Upper lobe of left lung (tissue), 6 donors: Measurements from ENCODE around the gene SHLD1. TPM values are rescaled to one million over a fixed set of nuclear protein-coding genes. Genes with fewer than 3 reads are reported as not detected.

Experiments
- ATAC-seq, 2 donors: fragments of 200-7000 bp; cut with Tn5 transposase; one replicate each; pipeline ENCODE4 v1.9.1; 2022; ENCODE audit warnings: mild to moderate bottlenecking in 2 of 2, moderate library complexity in 2 of 2; ENCODE audit not compliant: low FRiP score in 2 of 2
- DNase-seq, 2 donors: peaks; one replicate each; pipeline ENCODE4 v3.0.0-alpha.2; 2019 to 2020
- H3K27ac ChIP-seq, 4 donors: fragments of 200-600 bp; sonication (generic); one replicate each; pipeline ENCODE4 v1.5.1; 2016 to 2019
- H3K27me3 ChIP-seq, 4 donors: fragments of 200-600 bp; sonication (generic); one replicate each; pipeline ENCODE4 v1.5.1; 2017 to 2019
- H3K36me3 ChIP-seq, 4 donors: fragments of 200-600 bp; sonication (generic); one replicate each; pipeline ENCODE4 v1.5.1; 2016 to 2019
- H3K4me1 ChIP-seq, 4 donors: fragments of 200-600 bp; sonication (generic); one replicate each; pipeline ENCODE4 v1.5.1; 2018 to 2019
- H3K4me3 ChIP-seq, 4 donors: fragments of 200-600 bp; sonication (generic); one replicate each; pipeline ENCODE4 v1.5.1; 2017 to 2019; ENCODE audit warnings: mild to moderate bottlenecking in 2 of 4, moderate library complexity in 1 of 4
- H3K9me3 ChIP-seq, 4 donors: fragments of 200-600 bp; sonication (generic); one replicate each; pipeline ENCODE4 v1.5.1; 2018 to 2019
- EP300 ChIP-seq, 4 donors: sonication (generic); formaldehyde crosslinking; IDR thresholded peaks; one replicate each; pipeline ENCODE4 v1.5.1; 2017; ENCODE audit warnings: antibody characterized with exemption in 4 of 4, control low read depth in 2 of 4
- POLR2A ChIP-seq, 4 donors: fragments of 450-650 bp; IDR thresholded peaks; one replicate each; pipeline ENCODE4 v1.5.1; 2016 to 2017; ENCODE audit warnings: antibody characterized with exemption in 4 of 4, mild to moderate bottlenecking in 2 of 4
- POLR2AphosphoS5 ChIP-seq, 2 donors: sonication (generic); formaldehyde crosslinking; IDR thresholded peaks; one replicate each; pipeline ENCODE4 v1.5.1; 2017; ENCODE audit warnings: antibody characterized with exemption in 2 of 2
- WGBS, 2 donors: methylation state at CpG; one replicate each; pipeline ENCODE4 v1.1.5; 2017 to 2018; 5-methylcytosine and 5-hydroxymethylcytosine counted together
- total RNA-seq, 6 donors: library from RNA; depleted of rRNA in 4 of 6; stranded (reverse); fragments of >200 nt in 4 of 6; gene quantifications; one replicate each; pipeline versions ENCODE4 v1.1.0 to v1.2.1, GENCODE V29; 2016 to 2021
- TF ChIP-seq, protein P1 (sequence below), 6 experiments: fragments of 450-650 bp in 4 of 6; fragments of 200-600 bp in 2 of 6; sonication (generic) in 2 of 6; IDR thresholded peaks; one replicate each; pipeline ENCODE4 v1.5.1; 2016 to 2019; ENCODE audit warnings: antibody characterized with exemption in 6 of 6
- donor health status: DM: no; HTN: no; CAD: no; lungs with moderate emphysema.
- donor health status: DM: no; HTN: yes; CAD: no; lungs with severe emphysema.

SHLD1 gene
- total RNA-seq, 6 donors from 2014 or later = 3.1 to 5.6 (median 4.5) TPM

DNA sequence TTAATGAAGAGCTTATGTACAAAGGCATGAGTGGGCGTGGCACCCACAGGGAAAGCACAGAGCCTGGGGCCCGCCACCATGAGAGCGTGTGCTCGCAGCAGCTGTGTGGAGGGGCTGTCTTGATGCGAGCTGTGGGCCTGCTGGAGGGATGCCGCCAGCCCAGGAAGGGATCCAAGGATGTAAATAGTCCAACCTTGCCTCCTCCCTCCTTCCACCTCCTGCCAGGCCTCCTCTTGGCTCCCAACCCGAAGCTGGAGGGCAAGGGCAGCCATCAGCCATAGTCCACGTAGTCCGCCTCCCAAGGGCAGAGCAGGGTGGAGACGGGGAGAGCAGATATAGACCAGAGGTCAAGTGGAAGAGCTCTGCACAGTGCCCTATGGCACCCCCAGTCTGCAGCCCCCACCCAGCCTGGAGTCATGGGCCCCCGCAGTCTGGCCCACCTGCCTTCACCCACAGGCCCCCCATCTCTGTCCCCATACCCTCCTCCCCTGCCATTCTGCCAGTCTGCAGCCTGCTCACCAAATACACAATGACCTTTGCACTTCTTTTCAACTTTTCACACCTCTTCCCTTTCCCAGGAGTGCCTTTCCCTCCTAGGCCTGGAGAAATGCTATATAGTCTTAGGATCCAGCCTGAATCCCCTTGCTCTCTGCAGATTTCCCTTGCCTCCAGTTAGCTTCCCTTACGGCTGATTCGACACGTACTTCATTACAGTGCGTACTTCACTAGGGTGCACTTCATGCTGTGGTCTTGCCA, 77.1 kb downstream of the SHLD1 start:
- no peak overlapping the region for H3K27ac ChIP-seq
- no peak overlapping the region for H3K4me3 ChIP-seq
- H3K9me3 ChIP-seq = no peaks in the 10 kb centered on the region
- DNase-seq = peak in 1 of 2 donors; percentile 24
- H3K36me3 ChIP-seq = no peaks in the 10 kb centered on the region
- ATAC-seq = peak in 1 of 2 donors; percentile 24
- WGBS, 2 donors = 93 to 96% methylated on average over 14 to 15 of the region's 15 CpGs
- H3K4me1 ChIP-seq = peaks cover 0 to 5% (median 2%) of the 10 kb centered on the region in 4 donors
- no peaks in the 10 kb centered on the region for H3K27me3 ChIP-seq
- TF ChIP-seq POLR2AphosphoS5 (IDR thresholded peaks at IDR 0.05) (no peak), EP300 (IDR thresholded peaks at IDR 0.05) (no peak), POLR2A (IDR thresholded peaks at IDR 0.05) (no peak)
- TF ChIP-seq, protein P1, sequence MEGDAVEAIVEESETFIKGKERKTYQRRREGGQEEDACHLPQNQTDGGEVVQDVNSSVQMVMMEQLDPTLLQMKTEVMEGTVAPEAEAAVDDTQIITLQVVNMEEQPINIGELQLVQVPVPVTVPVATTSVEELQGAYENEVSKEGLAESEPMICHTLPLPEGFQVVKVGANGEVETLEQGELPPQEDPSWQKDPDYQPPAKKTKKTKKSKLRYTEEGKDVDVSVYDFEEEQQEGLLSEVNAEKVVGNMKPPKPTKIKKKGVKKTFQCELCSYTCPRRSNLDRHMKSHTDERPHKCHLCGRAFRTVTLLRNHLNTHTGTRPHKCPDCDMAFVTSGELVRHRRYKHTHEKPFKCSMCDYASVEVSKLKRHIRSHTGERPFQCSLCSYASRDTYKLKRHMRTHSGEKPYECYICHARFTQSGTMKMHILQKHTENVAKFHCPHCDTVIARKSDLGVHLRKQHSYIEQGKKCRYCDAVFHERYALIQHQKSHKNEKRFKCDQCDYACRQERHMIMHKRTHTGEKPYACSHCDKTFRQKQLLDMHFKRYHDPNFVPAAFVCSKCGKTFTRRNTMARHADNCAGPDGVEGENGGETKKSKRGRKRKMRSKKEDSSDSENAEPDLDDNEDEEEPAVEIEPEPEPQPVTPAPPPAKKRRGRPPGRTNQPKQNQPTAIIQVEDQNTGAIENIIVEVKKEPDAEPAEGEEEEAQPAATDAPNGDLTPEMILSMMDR (IDR thresholded peaks at IDR 0.05) = no peak

DNA sequence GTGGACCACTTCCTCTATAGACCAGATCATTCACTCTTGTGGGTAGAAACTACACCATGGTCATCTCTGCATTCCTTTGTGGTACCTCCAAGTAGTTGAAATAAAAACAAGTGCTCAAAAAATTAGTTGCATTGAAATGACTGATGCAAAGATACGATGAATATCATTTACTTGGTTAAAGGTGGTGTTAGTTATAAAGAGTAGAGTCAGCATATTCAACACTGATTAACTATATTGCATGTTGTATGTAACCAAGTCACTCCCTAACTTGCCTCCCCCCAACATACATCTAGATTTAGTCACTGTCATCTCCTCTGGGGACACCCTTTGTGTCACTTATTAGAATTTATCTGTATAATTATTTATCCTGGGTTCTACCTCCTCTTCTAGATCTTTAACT, 77.7 kb downstream of the SHLD1 start:
- no peaks in the 10 kb centered on the region for H3K36me3 ChIP-seq
- no peak for DNase-seq

DNA sequence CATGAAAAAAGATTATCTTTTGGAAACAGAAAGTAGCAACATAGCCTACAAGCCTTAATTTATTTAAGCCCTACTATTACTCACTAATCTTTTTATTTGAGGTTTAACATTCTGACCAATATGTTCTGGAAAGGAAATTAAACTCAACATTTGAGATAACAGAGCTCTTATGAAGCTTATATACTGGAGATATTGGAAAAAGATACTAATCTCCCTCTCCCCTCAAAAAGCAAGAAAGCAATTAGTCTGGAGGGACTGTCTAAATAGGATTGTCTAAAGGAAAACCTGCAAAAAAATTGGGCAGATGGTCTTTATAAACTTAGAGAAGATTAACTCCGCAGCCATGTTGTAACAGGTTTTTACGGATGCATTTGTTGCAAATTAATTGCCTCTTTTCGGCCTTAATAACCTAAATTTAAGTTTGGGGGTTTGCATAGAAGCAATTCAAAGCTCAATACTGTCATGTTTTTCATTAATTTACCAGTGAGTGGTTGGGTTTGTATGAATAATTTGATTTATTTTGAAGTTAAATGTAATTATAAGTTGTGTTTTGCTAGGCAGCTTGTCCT, 79.1 kb downstream of the SHLD1 start:
- Histone ChIP-seq H3K27ac (no peak overlapping the region), H3K4me1 (no peaks in the 10 kb centered on the region), H3K4me3 (no peak overlapping the region), H3K36me3 (no peaks in the 10 kb centered on the region), H3K27me3 (no peaks in the 10 kb centered on the region), H3K9me3 (no peaks in the 10 kb centered on the region)
- 62 to 80% methylated on average over 3 of the region's 3 CpGs for WGBS, 2 donors
- TF ChIP-seq, protein P1 (IDR thresholded peaks at IDR 0.05) = no peak
- TF ChIP-seq EP300 (IDR thresholded peaks at IDR 0.05) = no peak
- no peak for TF ChIP-seq POLR2A (IDR thresholded peaks at IDR 0.05)
- TF ChIP-seq POLR2AphosphoS5 (IDR thresholded peaks at IDR 0.05) = no peak
- ATAC-seq = no peak
- DNase-seq = no peak

More for the DNA sequence above, 77.7 kb downstream of the SHLD1 start:
- Histone ChIP-seq H3K4me3 (no peak overlapping the region), H3K27ac (no peak overlapping the region), H3K9me3 (no peaks in the 10 kb centered on the region), H3K27me3 (no peaks in the 10 kb centered on the region), H3K4me1 (peaks cover 0 to 4% (median 1%) of the 10 kb centered on the region in 4 donors)
- 97 to 100% methylated on average over 1 of the region's 1 CpG for WGBS, 2 donors
- ATAC-seq = no peak
- TF ChIP-seq EP300 (IDR thresholded peaks at IDR 0.05) (no peak), POLR2AphosphoS5 (IDR thresholded peaks at IDR 0.05) (no peak), POLR2A (IDR thresholded peaks at IDR 0.05) (no peak)
- TF ChIP-seq, protein P1 (IDR thresholded peaks at IDR 0.05) = no peak

DNA sequence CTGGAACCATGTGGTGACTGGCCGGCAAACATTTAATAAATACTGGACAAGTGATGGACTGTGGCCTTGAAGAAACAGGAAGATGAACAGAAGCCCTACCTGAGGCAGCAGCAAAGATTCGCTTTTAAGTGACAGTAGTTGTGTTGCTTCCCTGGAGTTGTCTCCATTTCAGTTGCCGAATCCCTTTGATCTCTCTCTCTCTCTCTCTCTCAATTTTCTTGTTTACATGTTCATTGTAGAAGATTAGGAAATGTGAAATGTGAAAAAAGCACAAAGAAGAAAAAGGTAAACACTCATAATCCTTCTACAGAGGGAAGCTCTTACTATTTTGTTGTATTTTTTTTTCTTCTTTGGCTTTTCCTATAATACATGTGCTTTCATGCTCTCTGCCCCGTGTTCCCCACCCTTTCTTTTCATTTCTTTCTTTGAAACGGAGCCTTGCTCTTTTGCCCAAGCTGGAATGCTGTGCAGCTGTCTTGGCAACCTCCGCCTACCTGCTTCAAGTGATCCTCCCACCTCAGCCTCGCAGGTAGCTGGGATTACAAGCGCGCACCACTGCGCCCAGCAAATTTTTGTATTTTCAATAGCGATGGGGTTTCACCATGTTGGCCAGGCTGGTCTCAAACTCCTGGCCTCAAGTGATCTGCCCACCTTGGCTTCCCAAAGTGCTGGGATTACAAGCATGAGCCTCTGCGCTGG, 81.5 kb downstream of the SHLD1 start:
- H3K4me1 ChIP-seq = peaks cover 7 to 15% (median 11%) of the 10 kb centered on the region in 4 donors
- ATAC-seq (no peak), DNase-seq (no peak)
- no peak overlapping the region for H3K4me3 ChIP-seq
- TF ChIP-seq POLR2A (IDR thresholded peaks at IDR 0.05) (no peak), POLR2AphosphoS5 (IDR thresholded peaks at IDR 0.05) (no peak), EP300 (IDR thresholded peaks at IDR 0.05) (no peak)
- TF ChIP-seq, protein P1 (IDR thresholded peaks at IDR 0.05) = no peak
- 88 to 94% methylated on average over 12 of the region's 12 CpGs for WGBS, 2 donors
- H3K9me3 ChIP-seq = no peaks in the 10 kb centered on the region
- no peaks in the 10 kb centered on the region for H3K27me3 ChIP-seq
- no peak overlapping the region for H3K27ac ChIP-seq
- H3K36me3 ChIP-seq = no peaks in the 10 kb centered on the region
